Measurements from ENCODE around the gene IFT52. TPM values are rescaled to one million over a fixed set of nuclear protein-coding genes. Genes with fewer than 3 reads are reported as not detected.
"Not testable (repeated sequence)": the region's sequence is repeated elsewhere in the genome, so short reads cannot be mapped to it uniquely, and the experiment has no call there.

The IFT52 gene
- total RNA-seq, 2 donors from 2014 or later = 21.3 to 25.4 TPM

DNA sequence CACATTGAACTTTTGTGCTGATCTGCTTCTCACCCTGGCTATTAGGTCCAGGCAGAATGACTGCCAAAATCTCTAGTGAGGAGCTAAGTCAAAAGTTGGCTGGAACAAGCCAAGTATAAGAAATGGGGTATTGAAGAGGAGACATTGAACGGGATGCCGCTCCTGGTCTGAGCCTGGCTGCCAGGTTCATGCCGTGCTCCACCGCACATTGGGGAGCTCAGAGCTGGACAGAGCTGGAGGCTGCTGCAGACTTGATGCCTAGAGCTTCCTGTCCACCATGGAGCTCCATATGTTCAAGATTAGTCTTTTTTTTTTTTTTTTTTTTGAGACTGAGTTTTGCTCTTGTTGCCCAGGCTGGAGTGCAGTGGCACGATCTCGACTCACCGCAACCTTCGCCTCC, 4.1 kb upstream of the IFT52 start:
- intact Hi-C loops (cut with DNase I) = no loop called here

DNA sequence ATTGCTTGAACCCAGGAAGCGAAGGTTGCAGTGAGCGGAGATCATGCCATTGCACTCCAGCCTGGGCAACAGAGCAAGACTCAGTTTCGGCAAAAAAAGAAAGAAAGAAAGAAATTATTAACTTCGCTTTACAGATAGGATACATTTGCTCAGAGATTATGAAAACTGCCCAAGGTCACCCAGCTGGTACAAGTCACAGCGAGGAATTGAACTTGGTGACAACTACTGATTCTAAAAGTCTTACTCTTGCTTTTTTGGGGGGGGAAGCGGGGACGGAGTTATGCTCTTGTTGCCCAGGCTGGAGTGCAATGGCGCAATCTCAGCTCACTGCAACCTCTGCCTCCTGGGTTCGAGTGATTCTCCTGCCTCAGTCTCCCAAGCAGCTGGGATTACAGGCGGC, 2.2 kb upstream of the IFT52 start:
- DNase-seq (ENCODE audit: low spot score); H3K27ac ChIP-seq; H3K4me3 ChIP-seq; H3K4me1 ChIP-seq (replicated peaks); H3K9me3 ChIP-seq; H3K27me3 ChIP-seq (replicated peaks; ENCODE audit: insufficient read depth); intact Hi-C loops (cut with DNase I); H3K36me3 ChIP-seq: not testable (repeated sequence)
- WGBS = 95% methylated on average over 10 of the region's 10 CpGs

More for the DNA sequence above, 4.1 kb upstream of the IFT52 start:
- DNase-seq (ENCODE audit: low spot score) = no peak
- H3K4me3 ChIP-seq = no peak overlapping the region
- 86% methylated on average over 8 of the region's 8 CpGs for WGBS
- no peaks in the 10 kb centered on the region for H3K27me3 ChIP-seq (replicated peaks; ENCODE audit: insufficient read depth)
- no peak for TF ChIP-seq POLR2AphosphoS5 (IDR thresholded peaks at IDR 0.05)
- TF ChIP-seq, protein P1, sequence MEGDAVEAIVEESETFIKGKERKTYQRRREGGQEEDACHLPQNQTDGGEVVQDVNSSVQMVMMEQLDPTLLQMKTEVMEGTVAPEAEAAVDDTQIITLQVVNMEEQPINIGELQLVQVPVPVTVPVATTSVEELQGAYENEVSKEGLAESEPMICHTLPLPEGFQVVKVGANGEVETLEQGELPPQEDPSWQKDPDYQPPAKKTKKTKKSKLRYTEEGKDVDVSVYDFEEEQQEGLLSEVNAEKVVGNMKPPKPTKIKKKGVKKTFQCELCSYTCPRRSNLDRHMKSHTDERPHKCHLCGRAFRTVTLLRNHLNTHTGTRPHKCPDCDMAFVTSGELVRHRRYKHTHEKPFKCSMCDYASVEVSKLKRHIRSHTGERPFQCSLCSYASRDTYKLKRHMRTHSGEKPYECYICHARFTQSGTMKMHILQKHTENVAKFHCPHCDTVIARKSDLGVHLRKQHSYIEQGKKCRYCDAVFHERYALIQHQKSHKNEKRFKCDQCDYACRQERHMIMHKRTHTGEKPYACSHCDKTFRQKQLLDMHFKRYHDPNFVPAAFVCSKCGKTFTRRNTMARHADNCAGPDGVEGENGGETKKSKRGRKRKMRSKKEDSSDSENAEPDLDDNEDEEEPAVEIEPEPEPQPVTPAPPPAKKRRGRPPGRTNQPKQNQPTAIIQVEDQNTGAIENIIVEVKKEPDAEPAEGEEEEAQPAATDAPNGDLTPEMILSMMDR (IDR thresholded peaks at IDR 0.05) = no peak
- TF ChIP-seq POLR2A (IDR thresholded peaks at IDR 0.05) = no peak
- no peaks in the 10 kb centered on the region for H3K36me3 ChIP-seq
- H3K4me1 ChIP-seq (replicated peaks) = no peaks in the 10 kb centered on the region
- no peaks in the 10 kb centered on the region for H3K9me3 ChIP-seq
- H3K27ac ChIP-seq = no peak overlapping the region

DNA sequence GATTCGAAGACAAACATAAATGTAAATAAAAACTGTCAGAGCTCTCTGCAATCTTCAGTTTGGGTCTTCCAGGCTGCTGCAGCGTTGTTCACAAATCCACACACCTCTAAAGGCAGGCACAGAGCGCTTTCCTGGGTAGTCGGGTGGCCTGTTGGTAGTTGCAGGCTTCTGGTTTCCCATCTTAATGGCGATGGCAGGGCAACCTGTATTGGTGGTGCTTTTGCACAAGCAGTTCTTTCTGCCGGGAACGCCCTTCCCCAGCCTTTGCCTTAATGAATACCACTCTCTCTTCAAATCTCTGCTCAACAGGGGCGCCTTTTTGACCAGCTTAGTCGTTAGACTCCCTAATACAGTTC, 723 bp upstream of the IFT52 start:
- Histone ChIP-seq H3K27ac (peak overlapping the region; percentile 79 to 80), H3K4me1 (replicated peaks) (no peaks in the 10 kb centered on the region), H3K36me3 (no peaks in the 10 kb centered on the region), H3K27me3 (replicated peaks; ENCODE audit: insufficient read depth) (no peaks in the 10 kb centered on the region), H3K4me3 (peak overlapping the region; percentile 91 to 92), H3K9me3 (no peaks in the 10 kb centered on the region)
- intact Hi-C loops (cut with DNase I) = loop anchor here (5.0 kb wide), 1 partner anchor 133 kb away; the partner anchor contains the start of gene SRSF6
- TF ChIP-seq POLR2AphosphoS5 (IDR thresholded peaks at IDR 0.05) (no peak), POLR2A (IDR thresholded peaks at IDR 0.05) (no peak)
- TF ChIP-seq, protein P1 (IDR thresholded peaks at IDR 0.05) = no peak
- 26% methylated on average over 8 of the region's 9 CpGs for WGBS
- DNase-seq (ENCODE audit: low spot score) = no peak

DNA sequence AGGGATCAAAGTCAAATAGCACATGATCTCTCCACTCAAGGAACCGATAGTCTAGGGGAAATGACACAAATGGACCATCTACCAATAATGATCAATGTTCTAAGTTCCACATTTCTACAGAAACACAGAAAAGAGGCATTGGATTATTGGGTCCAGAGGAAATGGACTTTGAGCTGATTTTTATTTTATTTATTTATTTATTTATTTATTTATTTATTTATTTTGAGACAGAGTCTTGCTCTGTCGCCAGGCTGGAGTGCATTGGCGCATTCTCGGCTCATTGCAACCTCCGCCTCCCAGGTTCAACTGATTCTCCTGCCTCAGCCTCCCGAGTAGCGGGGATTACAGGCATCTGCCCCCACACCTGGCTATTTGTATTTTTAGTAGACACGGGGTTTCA, 11.2 kb downstream of the IFT52 start:
- H3K27me3 ChIP-seq (replicated peaks; ENCODE audit: insufficient read depth); H3K4me1 ChIP-seq (replicated peaks); H3K4me3 ChIP-seq; H3K9me3 ChIP-seq; H3K27ac ChIP-seq; DNase-seq (ENCODE audit: low spot score); intact Hi-C loops (cut with DNase I): not testable (repeated sequence)
- peaks cover 0 to 13% of the 10 kb centered on the region in 2 donors for H3K36me3 ChIP-seq
- WGBS = 78% methylated on average over 8 of the region's 8 CpGs

DNA sequence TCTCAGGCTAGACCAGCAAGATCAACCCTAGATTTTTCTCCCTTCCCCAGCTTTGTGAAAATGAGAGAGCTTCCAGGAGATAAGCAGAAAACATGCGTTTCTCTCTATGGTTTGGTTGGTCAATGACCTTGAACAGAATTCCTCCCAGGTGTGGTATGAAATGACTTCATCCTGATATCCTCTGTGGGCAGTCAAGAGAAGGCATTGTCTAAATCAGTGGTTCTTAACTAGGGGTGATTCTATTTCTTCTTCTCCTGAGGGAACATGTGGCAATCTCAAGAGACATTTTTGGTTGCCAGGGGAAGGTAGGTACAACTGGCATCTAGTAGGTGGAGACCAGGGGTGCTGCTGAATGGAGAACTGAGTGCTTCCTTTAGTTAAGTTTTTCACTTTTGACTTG, 12.4 kb downstream of the IFT52 start:
- intact Hi-C loops (cut with DNase I) = no loop called here
- peaks cover 0 to 13% of the 10 kb centered on the region in 2 donors for H3K36me3 ChIP-seq
- no peak for DNase-seq (ENCODE audit: low spot score)
- no peak for TF ChIP-seq POLR2AphosphoS5 (IDR thresholded peaks at IDR 0.05)
- TF ChIP-seq, protein P1 (IDR thresholded peaks at IDR 0.05) = no peak
- no peak overlapping the region for H3K4me3 ChIP-seq
- H3K27ac ChIP-seq = no peak overlapping the region
- no peaks in the 10 kb centered on the region for H3K27me3 ChIP-seq (replicated peaks; ENCODE audit: insufficient read depth)
- no peaks in the 10 kb centered on the region for H3K4me1 ChIP-seq (replicated peaks)
- H3K9me3 ChIP-seq = no peaks in the 10 kb centered on the region
- WGBS = 96% methylated on average over 1 of the region's 1 CpG

DNA sequence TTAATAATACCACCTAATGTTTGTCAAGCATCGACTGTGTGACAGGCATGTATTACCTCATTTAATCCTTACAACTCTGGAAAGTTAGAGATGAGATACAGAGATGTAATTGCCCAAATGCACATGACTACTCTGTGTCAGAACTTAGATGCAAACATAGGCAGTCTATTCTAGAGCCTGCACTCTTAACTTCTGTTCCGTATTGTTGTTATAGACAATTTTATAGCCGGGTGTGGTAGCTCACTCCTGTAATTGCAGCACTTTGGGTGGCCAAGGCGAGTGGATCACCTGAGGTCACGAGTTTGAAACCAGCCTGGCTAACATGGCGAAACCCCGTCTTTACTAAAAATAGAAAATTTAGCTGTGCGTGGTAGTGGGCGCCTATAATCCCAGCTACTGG, 15.0 kb downstream of the IFT52 start:
- Histone ChIP-seq H3K36me3 (no peaks in the 10 kb centered on the region), H3K4me3 (no peak overlapping the region), H3K4me1 (replicated peaks) (no peaks in the 10 kb centered on the region), H3K27ac (no peak overlapping the region), H3K27me3 (replicated peaks; ENCODE audit: insufficient read depth) (no peaks in the 10 kb centered on the region), H3K9me3 (no peaks in the 10 kb centered on the region)
- TF ChIP-seq POLR2A (IDR thresholded peaks at IDR 0.05) = no peak
- TF ChIP-seq, protein P1 (IDR thresholded peaks at IDR 0.05) = no peak
- no peak for TF ChIP-seq POLR2AphosphoS5 (IDR thresholded peaks at IDR 0.05)
- intact Hi-C loops (cut with DNase I) = no loop called here
- WGBS = 87% methylated on average over 9 of the region's 9 CpGs
- no peak for DNase-seq (ENCODE audit: low spot score)

DNA sequence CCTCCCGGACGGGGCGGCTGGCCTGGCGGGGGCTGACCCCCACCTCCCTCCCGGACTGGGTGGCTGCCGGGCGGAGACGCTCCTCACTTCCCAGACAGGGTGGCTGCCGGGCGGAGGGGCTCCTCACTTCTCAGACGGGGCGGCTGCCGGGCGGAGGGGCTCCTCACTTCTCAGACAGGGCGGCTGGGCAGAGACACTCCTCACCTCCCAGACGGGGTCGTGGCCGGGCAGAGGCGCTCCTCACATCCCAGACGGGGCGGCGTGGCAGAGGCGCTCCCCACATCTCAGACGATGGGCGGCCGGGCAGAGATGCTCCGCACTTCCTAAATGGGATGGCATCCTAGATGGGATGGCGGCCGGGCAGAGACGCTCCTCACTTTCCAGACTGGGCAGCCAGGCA, 16.5 kb downstream of the IFT52 start:
- H3K27ac ChIP-seq; intact Hi-C loops (cut with DNase I); H3K36me3 ChIP-seq; DNase-seq (ENCODE audit: low spot score); H3K4me1 ChIP-seq (replicated peaks); H3K4me3 ChIP-seq; H3K9me3 ChIP-seq; H3K27me3 ChIP-seq (replicated peaks; ENCODE audit: insufficient read depth): not testable (repeated sequence)
- 93% methylated on average over 27 of the region's 30 CpGs for WGBS
